ENCODE data around the gene SEL1L. TPM values are rescaled to one million over a fixed set of nuclear protein-coding genes. Genes with fewer than 3 reads are reported as not detected.
"Not testable (repeated sequence)": the region's sequence is repeated elsewhere in the genome, so short reads cannot be mapped to it uniquely, and the experiment has no call there.

The SEL1L gene
- polyA plus RNA-seq, 1 donor: 33.8 TPM

DNA sequence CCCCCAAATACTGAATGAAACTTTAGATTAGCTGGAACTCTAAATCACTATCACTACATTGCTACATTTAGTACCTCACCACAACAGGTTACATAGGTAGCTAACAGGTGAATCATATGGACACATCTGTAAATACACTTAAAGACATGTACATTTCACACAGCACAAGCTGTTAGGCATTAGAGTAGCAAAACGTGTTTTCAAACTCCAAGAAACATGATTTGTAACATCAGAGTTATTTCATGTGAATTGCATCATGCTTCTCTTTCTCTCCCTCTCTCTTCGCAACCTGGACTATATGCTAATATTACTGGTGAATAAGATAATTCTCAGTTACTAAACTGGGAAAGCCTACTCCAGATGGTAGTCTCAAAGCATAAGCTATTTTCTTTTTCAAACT lies 4.3 kb downstream of the SEL1L start:
- DNase-seq (ENCODE audit: low read depth): no peak

DNA sequence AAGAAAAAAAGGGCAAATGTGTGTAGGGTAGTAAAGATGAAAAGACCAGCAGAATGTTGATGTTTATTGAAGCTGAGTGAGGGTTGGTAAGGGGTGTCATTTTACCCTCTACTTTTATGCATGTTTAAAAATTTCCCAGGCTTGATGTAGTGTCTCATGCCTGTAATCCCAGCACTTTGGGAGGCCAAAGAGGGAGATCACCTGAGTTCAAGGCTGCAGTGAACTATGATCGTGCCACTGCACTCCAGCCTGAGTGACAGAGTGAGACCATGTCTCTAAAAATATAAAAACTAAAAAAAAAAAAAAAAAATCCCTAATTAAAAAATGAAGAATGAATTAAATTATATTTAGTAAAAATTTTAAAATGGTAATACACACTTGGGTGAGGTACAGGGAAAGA lies 8.5 kb downstream of the SEL1L start:
- no peak for DNase-seq (ENCODE audit: low read depth)

DNA sequence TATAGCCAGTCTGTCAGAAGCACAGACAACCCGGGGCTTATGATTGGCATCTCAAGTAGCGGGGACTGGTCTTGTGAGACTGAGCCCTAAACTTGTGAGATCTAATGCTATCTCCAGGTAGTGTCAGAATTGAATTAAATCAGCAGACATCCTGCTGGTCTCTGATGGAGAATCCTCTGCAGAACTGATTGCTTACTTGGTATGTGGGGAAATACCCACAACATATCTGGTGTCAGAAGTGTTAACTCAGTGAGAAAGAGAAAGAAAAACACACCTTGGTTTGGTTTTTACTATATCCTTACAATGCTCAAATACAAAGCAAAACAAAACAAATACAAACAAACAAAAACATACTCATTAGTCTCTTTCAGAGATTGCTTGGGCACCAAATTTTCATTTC lies 10.0 kb downstream of the SEL1L start:
- DNase-seq (ENCODE audit: low read depth): no peak

DNA sequence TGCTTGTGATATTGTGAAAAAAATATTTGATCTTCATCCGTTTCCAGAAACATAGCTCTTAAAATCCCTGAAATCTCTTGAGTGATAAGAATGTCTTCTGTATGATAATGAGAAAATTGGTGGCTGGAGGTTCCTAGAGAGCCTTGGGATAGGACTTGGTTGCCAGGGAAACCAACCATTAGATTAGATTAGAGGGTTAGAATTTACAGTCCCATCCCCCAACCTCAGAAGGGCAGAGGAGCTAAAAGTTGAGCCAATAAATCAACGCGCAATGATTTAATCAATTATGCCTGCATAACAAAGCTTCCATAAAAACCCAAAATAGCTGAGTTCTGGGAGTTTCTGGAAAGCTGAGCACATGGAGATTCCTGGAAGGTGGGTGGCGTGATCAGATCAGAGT lies 10.6 kb downstream of the SEL1L start:
- DNase-seq (ENCODE audit: low read depth): no peak

DNA sequence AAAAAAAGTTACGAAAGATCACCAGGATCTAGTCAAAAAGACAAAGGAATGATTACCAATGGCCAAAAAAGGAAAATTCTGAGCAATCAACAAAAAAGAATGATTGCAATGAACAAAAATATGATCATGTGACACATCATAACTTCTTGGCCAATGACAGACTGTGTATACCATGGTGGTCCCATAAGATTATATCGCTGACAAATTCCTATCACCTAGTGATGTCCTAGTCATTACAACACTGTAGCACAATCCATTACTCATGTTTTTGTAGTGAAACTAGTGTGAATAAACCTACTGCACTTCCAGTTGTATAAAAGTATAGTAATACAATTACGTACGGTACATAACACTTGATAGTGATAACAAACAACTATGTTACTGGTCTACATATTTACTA lies 12.3 kb downstream of the SEL1L start:
- DNase-seq (ENCODE audit: low read depth): no peak

GRCh38 chr14:81519200-81520011 lies 14.2 kb downstream of the SEL1L start:
- DNase-seq (ENCODE audit: low read depth): peak; percentile 16

DNA sequence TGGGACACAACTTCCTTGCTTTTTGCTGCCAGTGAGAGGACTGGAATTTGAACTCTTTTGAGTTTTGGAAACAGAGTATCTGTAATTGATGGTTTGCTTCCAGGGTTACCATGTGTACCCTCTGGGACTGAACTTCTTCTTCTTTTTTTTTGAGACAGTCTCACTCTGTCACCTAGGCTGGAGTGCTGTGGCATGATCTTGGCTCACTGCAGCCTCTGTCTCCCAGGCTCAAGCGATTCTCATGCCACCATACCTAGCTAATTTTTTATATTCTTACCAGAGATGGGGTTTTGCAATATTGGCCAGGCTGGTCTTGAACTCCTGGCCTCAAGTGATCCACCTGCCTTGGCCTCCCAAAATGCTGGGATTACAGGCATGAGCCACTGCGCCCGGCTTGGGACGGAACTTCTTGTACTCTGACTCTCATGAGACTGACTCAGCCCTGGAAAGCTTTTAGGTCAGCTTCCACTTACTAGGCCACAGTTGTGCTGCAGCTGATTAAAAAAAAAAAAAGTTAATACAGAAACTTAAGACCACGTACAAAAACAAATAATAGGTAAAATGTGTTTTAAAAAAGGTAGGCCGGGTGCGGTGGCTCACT lies 15.8 kb downstream of the SEL1L start:
- no peak for DNase-seq (ENCODE audit: low read depth)

- peak; percentile 26 for DNase-seq (ENCODE audit: low read depth)
Observed at GRCh38 chr14:81516986-81517797, 16.5 kb downstream of the SEL1L start.

GRCh38 chr14:81515927-81516326 lies 17.7 kb downstream of the SEL1L start:
- not testable (repeated sequence) for DNase-seq (ENCODE audit: low read depth)

- not testable (repeated sequence) for DNase-seq (ENCODE audit: low read depth)
Observed at GRCh38 chr14:81512826-81513225, 20.8 kb downstream of the SEL1L start.

GRCh38 chr14:81511111-81511904 lies 22.3 kb downstream of the SEL1L start:
- DNase-seq (ENCODE audit: low read depth): no peak

DNA sequence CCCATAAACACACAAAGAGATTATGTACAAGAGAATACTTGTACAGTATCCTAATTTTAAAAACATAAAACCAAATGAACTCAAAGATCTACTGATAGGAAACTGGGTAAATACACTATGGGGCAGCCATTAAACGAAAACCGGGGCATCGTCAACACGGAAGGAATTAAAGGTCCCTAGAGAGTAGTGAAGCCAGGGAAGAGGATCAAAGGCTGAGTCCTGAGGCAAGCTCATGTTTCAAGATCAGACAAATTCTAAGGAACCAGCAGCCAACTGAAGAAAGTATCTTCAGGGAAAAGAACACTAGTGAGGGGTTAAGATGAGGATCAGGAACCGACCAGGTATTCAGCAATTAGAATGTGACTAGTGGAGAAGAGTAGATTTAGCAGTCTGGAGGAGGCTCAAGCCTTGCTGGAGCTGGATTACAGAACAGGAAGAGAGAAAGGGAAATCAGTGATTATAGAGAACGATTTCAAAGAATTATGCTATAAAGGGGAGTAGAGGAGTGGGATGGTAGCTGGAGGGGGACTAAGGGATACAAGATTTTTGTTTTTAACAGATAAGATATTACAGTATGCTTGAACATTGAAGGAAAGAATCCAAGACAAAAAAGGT lies 23.7 kb downstream of the SEL1L start:
- no peak for DNase-seq (ENCODE audit: low read depth)

- no peak for DNase-seq (ENCODE audit: low read depth)
Observed at GRCh38 chr14:81509321-81509720, 24.3 kb downstream of the SEL1L start.

DNA sequence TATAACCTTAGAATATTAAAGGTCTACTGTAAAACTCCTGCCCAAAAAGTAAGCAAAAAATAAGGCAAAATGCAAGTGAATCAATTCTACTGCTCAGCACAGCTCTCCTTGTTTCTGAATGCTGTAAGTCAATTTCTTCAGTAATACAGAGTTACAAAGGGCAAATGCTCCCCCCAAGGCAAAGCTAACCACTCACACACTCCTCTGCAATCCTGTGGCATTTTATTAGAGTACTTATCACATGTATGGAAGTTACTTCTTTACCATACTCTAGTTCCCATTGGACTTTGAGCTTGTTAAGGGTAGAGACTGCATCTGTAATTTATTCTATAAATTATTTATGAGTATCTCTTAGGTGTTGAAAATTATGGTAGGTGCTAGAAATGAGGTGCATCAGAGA lies 27.2 kb downstream of the SEL1L start:
- DNase-seq (ENCODE audit: low read depth): no peak

DNA sequence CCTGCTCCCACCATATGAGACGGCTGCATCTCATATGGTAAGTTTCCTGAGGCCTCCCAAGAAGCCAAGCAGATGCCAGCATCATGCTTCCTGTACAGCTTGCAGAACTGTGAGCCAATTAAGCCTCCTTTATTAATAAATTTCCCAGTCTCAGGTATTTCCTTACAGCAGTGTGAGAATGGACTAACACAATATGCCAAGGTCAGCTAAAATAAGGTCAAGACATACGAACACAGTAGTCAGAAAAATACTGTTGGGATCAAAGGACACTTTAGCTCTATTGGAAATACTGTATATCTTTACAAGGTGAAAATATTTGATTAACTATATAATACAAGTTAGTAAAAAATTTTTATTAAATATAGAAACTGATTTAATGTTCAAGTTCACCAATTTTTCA lies 28.8 kb downstream of the SEL1L start:
- no peak for DNase-seq (ENCODE audit: low read depth)

DNA sequence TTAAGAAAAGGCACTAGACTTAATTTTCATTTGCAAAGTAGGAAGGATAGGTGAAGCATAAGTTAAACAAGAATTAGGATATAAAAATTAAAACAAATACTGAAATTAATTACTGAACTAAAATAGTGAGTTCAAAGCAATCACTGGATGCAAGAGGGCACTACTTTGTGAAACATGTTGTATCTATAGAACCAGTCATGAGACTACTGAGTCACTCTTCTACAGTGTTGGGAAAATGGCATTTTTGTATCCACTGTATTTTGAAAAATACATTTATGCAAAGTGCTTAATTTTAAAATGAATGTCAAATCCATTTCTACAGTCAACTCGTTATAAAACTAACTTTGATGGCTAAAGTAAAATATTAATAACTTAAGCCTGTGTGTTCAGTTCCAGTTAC lies 47.9 kb downstream of the SEL1L start:
- DNase-seq (ENCODE audit: low read depth): no peak

DNA sequence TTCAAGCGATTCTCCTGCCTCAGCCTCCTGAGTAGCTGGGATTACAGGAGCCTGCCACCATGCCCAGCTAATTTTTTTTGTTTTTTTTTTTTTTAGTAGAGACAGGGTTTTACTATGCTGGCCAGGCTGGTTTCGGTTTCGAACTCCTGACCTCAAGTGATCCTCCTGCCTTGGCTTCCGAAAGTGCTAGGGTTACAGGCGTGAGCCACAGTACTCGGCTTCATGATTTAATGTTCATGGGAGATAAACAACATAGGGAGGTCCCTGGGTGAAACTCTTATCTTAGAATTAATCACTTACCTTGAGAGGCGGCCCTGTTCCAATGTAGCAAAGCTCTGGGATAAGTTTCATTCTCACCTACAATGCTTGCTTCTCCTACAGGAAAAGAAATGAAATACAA lies 48.3 kb downstream of the SEL1L start:
- DNase-seq (ENCODE audit: low read depth): no peak

DNA sequence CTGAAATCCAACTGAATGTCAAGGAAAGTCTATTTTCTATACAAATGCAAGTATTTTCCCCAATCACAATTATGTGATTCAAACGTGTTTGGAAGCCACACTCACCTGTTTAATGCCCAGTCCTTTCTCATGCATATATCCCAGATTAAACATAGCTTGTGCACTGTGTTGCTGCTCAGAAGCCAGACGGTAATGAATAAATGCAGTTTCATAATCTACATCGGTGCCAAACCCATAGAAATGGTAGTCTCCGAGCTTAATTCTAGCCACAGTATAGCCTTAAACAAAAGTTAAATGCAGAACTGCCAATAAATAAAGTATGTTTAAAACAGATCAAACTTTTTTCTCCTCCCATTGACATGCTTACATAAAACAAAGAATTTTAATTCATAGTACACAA lies 49.5 kb downstream of the SEL1L start:
- no peak for DNase-seq (ENCODE audit: low read depth)

GRCh38 chr14:81480741-81481140 lies 52.9 kb downstream of the SEL1L start:
- DNase-seq (ENCODE audit: low read depth): no peak

DNA sequence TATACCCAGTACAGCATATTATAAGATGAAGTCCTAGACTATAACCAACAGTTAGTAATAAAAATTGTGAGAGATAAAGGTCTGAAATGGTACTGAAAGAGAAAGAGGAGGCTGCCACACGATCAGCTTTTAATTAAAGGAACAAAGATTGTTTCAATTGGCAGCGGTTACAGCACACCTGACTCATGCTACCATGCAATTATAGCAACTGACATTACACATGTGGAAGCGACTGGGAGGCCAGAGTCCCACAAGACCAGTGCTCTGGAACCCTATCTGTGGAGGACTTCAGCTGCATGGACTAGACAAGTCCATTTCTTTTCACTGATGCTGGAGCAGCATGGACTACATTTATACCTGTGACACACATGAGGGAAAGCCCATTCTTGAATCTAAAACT lies 55.2 kb downstream of the SEL1L start:
- DNase-seq (ENCODE audit: low read depth): no peak

GRCh38 chr14:81476816-81477215 lies 56.8 kb downstream of the SEL1L start:
- DNase-seq (ENCODE audit: low read depth): no peak
